Adrenal gland (tissue), 5 donors: ENCODE results near the gene HGF.

Source experiments
- CTCF ChIP-seq, 6 experiments: fragments of 450-650 bp in 4 of 6; fragments of 200-600 bp in 2 of 6; sonication (generic) in 1 of 6; IDR thresholded peaks; 1 replicate in 5 of 6; 2 replicates in 1 of 6; pipeline versions ENCODE4 v1.5.1 to v1.8.0; 2016 to 2021; ENCODE audit warnings: antibody characterized with exemption in 6 of 6, mild to moderate bottlenecking in 2 of 6, moderate library complexity in 1 of 6
- POLR2A ChIP-seq, 2 donors: fragments of 450-650 bp; IDR thresholded peaks; one replicate each; pipeline ENCODE4 v1.6.1; 2017; ENCODE audit warnings: antibody characterized with exemption in 2 of 2, mild to moderate bottlenecking in 2 of 2, moderate library complexity in 1 of 2
- donor health status: DM: no; HTN: no; CAD: no.

GRCh38 chr7:81669476-81670105, 100.3 kb downstream of the HGF start:
- TF ChIP-seq CTCF (IDR thresholded peaks at IDR 0.05) = no peak
- TF ChIP-seq POLR2A (IDR thresholded peaks at IDR 0.05) = no peak
